AG08395 (cell line): ENCODE measurements around the gene PRR15L.

Source experiments
- DNase-seq: peaks from one replicate; pipeline ENCODE4 v3.0.0; 2012; ENCODE audit warnings: mixed read lengths, low spot score

PRR15L gene

DNA sequence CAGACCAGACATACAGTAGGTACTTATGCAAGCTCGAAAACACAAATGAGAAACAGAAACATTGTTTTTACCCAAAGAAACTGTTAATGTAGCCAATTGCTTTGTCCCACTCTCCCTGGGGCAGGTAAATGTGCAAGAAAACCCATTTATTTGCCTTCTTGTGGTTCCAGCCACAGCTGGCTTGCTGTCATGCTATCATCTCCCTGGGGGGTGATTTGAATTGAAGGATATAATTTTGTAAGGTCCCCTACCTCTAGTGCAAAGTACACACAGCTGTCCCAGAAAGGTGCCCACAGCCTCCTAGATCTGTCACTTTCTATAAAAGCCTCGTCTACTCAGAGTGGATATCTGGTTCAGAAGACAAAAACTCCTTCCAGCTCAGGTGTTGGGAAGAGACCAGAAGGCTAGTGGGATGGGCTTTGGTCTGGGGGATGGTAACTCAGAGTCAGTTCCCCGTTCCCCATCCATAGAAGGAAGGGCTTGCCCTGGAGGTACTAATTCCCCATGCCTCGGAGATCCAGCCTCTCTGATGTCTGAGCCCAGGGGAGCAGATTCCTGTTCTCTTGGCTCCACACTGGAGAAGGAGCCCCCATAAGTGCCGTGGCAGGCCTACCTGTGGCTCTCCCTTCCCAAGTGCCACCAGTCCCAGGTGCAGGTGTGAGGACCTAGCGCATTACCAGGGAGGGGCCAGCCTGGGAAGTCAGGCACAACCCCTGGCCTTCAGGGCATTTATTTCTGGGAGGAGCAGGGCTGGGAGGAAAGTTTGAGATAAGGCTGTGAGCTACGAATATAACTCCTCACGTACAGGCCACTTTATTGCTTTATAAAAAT, 2.4 kb upstream of the PRR15L start:
- DNase-seq: no peak

- no peak for DNase-seq
These were observed 692 bp downstream of the PRR15L start for GRCh38 chr17:47956791-47957590.

- no peak for DNase-seq
These were observed 1.9 kb downstream of the PRR15L start for GRCh38 chr17:47955497-47956461.

GRCh38 chr17:47953909-47954308, 3.8 kb downstream of the PRR15L start:
- DNase-seq: no peak

DNA sequence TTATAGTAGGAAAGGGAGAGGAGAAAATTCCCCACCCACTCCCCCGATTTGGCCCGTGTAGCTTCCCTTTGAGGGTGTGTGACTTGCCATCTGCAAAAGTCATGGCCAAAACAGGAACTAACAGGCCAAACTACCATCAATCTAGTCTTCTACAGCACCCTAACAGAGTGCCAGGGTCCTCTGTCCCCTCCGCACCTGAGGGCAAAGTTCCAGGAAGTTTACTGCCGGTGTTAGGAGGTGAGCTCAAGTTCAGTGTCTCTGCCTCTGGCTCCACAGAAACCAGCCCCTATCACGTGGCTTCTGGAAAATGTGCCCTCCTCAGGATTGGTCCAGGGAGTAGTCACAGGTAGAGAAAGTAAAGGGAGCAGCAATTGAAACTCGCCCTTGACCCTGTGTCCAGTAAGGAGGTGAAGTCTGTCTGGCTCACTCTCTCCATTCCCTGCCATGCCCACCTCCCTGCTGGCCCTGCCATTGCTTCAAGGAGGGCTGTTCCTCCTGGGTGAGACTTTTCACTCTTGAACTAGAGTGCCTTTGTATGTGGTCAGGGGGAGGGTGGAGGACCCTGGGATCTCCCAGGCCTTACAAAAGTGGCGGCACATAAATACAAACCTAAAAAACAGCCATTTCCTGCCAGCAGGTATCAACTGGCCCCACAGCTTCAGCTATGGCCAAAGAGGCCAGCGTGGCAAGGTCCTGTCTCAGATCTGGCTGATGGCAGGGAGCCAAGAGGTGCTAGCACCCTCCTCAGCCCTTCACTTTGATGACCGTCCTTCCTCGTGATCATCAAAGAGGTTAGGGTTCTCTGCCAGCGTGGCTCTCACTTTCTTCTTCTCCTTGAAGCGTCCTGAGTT, 5.3 kb downstream of the PRR15L start:
- no peak for DNase-seq

- no peak for DNase-seq
These were observed 7.2 kb downstream of the PRR15L start for GRCh38 chr17:47950448-47950847.

GRCh38 chr17:47949946-47950345, 7.7 kb downstream of the PRR15L start:
- no peak for DNase-seq

- peak; percentile 86 for DNase-seq
These were observed 8.4 kb downstream of the PRR15L start for GRCh38 chr17:47949197-47949759.

DNA sequence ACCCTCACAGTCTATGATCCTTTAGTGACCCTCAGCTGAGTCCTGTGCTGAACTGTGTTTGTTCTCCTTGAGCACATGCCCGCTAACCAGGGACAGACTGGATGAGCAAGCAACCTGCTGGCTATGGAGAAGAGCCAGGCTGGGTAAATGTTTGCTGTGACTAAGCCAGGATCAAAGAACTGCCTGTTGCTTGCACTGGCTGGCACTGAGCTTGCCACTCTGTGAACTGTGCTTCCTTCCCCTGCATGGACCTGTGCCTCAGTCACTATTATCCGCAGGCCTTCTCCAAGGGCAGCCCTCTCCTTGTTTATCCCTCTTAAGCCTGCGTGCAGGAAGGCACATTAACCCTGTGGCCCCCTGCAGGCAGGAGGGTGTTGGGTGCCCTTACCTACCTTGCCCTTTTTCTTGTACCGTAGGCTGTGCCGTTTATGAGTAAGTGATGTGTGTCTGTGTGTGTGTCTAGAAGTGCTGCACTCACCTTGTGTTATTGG, 8.9 kb downstream of the PRR15L start:
- no peak for DNase-seq

- DNase-seq: peak; percentile 89
These were observed 10.7 kb downstream of the PRR15L start for GRCh38 chr17:47946929-47947397.

DNA sequence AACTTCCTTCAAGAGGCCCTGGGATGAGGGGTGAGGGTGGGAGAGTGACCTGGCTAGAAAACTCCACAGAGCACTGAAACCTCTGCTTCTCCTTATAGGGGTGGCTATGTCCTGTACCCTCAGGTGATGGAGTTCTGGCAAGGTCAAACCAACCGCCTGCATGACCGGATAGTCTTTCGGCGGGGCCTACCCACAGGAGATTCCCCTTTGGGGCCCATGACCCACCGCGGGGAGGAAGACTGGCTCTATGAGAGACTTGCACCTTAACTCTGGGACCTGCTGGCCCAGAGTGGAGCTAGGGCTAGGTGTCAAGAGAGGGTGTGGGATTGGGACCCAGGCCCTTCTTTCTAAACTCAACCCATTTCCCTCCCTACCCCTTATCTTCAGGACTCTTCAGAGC, 11.2 kb downstream of the PRR15L start:
- no peak for DNase-seq

GRCh38 chr17:47945529-47946508, 11.9 kb downstream of the PRR15L start:
- DNase-seq: no peak

DNA sequence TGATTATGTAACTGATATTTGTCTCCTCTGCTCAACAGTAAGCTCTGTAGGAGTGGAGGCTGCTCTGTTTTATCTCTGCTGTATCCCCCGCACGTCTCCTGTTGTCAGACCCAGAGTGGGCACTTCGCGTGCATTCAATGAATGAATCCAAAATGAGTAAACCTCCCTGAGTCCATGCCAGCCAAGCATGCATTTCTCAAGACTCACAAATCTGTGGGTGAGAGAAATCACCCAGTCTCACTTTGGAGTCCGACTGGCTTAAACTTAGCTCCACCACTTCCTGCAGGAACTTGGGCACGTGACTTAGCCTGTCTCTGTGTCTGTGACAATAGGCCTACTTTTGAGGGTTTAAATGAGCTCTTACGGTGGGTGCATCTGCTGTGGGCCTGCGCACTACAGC, 12.6 kb downstream of the PRR15L start:
- no peak for DNase-seq

GRCh38 chr17:47942568-47942967, 15.1 kb downstream of the PRR15L start:
- no peak for DNase-seq

GRCh38 chr17:47942096-47942510, 15.6 kb downstream of the PRR15L start:
- DNase-seq: no peak

DNA sequence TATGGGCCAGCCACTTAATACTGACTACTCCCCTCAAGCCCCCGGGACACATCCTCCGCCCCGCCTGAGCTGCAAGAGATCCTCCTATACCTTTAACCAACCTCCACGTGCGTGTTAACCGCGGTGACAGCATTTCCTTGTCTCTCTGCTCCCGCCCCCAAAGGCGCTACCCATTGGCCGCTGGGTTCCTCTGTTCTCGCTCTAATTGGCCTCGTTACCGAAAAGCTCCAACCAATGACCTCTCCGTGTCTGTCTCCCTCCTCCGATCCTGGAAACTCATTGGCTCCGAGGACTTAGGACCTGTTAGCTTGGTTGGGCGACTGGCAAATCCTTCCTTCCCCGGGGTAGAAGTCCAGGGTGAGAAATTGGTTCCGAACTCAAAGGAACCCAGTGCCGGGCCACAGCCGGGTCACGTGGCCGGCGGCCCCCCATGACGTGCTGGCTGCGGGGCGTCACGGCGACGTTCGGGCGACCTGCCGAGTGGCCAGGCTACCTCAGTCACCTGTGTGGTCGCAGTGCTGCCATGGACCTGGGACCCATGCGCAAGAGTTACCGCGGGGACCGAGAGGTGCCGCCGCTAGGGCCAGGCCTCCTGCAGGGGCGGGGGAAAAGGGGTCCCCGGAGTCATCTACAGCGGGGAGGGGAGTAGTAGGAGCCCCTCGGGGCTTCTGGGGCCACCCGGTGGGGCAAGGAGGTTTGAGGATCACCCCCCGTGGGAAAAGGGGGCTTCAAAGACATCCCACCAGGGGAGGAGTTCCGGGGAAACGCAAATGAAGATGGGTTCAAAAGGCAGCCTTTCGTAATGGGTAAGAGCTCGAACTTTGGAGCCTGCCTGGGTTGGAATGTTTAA, 16.2 kb downstream of the PRR15L start, which contains the start of gene PNPO:
Gene PNPO, plus strand, starts transcription at position 326 of the 850 bp plus-strand sequence. Its CDS starts 105 bp downstream, at position 431.
- peak; percentile 99 for DNase-seq

DNA sequence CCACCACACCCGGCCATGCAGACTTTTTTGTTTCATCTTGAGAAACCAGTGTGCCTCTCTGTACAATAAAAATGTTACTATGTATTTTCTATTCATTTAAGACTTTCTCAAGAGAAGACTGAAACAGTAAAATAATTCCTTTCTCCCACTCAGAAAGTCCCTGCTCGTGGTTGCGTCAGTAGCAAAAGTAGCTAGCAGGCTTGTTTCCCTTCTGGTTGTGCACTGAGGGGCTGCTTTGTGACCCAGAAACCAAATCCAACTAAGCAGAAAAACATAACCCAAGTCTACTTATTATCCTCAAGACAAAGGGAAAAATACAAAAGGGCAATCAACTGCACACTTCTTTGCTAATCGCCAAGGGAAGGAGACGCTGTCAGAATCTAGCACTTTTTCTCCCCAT, 19.7 kb downstream of the PRR15L start:
- DNase-seq: no peak

GRCh38 chr17:47935961-47936360, 21.7 kb downstream of the PRR15L start:
- peak; percentile 68 for DNase-seq
